ENCODE results near the gene SLC16A5. TPM values are rescaled to one million over a fixed set of nuclear protein-coding genes. Genes with fewer than 3 reads are reported as not detected.
A peak's percentile ranks its signal among the peaks of the same experiment; 100 is the strongest.
"Not testable (repeated sequence)": the region's sequence is repeated elsewhere in the genome, so short reads cannot be mapped to it uniquely, and the experiment has no call there.

SLC16A5 gene
- total RNA-seq, 5 donors from 2014 or later (not counting 1 experiment from before 2014, with no cell fraction given), result 9.1 to 24.3 (median 16.8) TPM

DNA sequence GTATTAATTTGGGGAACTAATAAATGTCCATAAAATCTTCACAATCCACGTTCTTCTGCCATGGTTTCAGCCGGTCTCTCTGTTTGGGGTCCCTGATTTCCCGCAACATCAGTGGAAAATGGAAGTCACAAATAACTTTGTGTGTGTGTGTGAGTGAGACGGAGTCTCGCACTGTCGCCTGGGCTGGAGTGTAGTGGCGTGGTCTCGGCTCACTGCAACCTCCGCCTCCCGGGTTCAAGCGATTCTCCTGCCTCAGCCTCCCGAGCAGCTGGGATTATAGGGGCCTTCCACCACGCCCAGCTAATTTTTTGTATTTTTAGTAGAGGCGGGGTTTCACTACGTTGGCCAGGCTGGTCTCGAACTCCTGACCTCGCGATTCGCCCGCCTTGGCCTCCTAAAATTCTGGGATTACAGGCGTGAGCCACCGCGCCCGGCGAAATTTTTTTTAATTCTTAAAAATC lies 41.8 kb upstream of the SLC16A5 start:
- H3K4me3 Mint-ChIP-seq, result peak overlapping the region; percentile 96 to 97 (median 97)
- H3K9me3 ChIP-seq; H3K9me3 Mint-ChIP-seq; DNase-seq; H3K36me3 Mint-ChIP-seq; ATAC-seq (replicated peaks in 1 of 4); POLR2A ChIA-PET; H3K27me3 Mint-ChIP-seq; H3K27me3 ChIP-seq (replicated peaks in 1 of 2; ENCODE audit: control insufficient read depth in 2 of 2, extremely low read depth in 1 of 2, insufficient read depth in 2 of 2, low read length in 1 of 2): not testable (repeated sequence)
- 3% methylated on average over 6 of the region's 25 CpGs for WGBS (ENCODE audit: insufficient coverage)
- Histone ChIP-seq H3K27ac (ENCODE audit: low read length) (peak overlapping the region; percentile 65), H3K4me3 (ENCODE audit: control insufficient read depth in 1 of 2, extremely low read depth in 1 of 2, low read length in 1 of 2) (peak overlapping the region; percentile 85 to 86), H3K4me1 (ENCODE audit: control insufficient read depth in 1 of 2, extremely low read depth in 1 of 2, insufficient read depth in 2 of 2, low read length in 2 of 2) (peaks cover 3 to 23% of the 10 kb centered on the region in 2 experiments), H3K36me3 (ENCODE audit: control insufficient read depth in 2 of 2, extremely low read depth in 1 of 2, insufficient read depth in 1 of 2, low read length in 1 of 2) (peaks cover 9 to 11% of the 10 kb centered on the region in 2 donors)
- CTCF ChIA-PET, result interaction anchor here in 1 of 2 donors (0.5 kb wide), 1 partner anchor 292 kb away, joined by 3 read pairs; no protein-coding TSS in a partner anchor
- H3K4me1 Mint-ChIP-seq, result peaks cover 42 to 50% (median 46%) of the 10 kb centered on the region in 3 donors
- peak overlapping the region; percentile 33 to 96 for H3K27ac Mint-ChIP-seq

GRCh38 chr17:75046407-75047289 lies 41.1 kb upstream of the SLC16A5 start, which contains the start of the genes ATP5PD and KCTD2:
Gene ATP5PD (minus strand): TSS chr17:75046969. CDS start chr17:75042650, 4,319 bp downstream.
Gene KCTD2 (plus strand): TSS chr17:75047225. CDS start chr17:75047251, 26 bp downstream.
- no peaks in the 10 kb centered on the region for H3K27me3 ChIP-seq (replicated peaks in 1 of 2; ENCODE audit: control insufficient read depth in 2 of 2, extremely low read depth in 1 of 2, insufficient read depth in 2 of 2, low read length in 1 of 2)
- CTCF ChIA-PET, result interaction anchor here (0.5 to 1.7 kb wide), 3 partner anchors 13 to 291 kb away, joined by 3 to 4 read pairs (median 3); no protein-coding TSS in a partner anchor
- POLR2A ChIA-PET, result interaction anchor here in 1 of 2 donors (0.6 kb wide), 1 partner anchor 10 kb away, joined by 5 read pairs; no protein-coding TSS in a partner anchor
- ATAC-seq (replicated peaks in 1 of 4) (peak; percentile 94 to 96 (median 96)), DNase-seq (peak; percentile 82 to 95 (median 91))
- H3K27ac Mint-ChIP-seq, result peak within 1 kb of the TSS; percentile 95 to 96
- H3K4me1 ChIP-seq (ENCODE audit: control insufficient read depth in 1 of 2, extremely low read depth in 1 of 2, insufficient read depth in 2 of 2, low read length in 2 of 2), result peaks cover 3 to 23% of the 10 kb centered on the region in 2 experiments
- no peaks in the 10 kb centered on the region for H3K9me3 ChIP-seq
- peak within 1 kb of the TSS; percentile 85 to 86 for H3K4me3 ChIP-seq (ENCODE audit: control insufficient read depth in 1 of 2, extremely low read depth in 1 of 2, low read length in 1 of 2)
- peaks cover 7% of the 10 kb centered on the region for H3K36me3 Mint-ChIP-seq
- H3K27me3 Mint-ChIP-seq, result no peaks in the 10 kb centered on the region
- H3K4me1 Mint-ChIP-seq, result peaks cover 42 to 52% (median 46%) of the 10 kb centered on the region in 3 donors
- H3K4me3 Mint-ChIP-seq, result peak within 1 kb of the TSS; percentile 96 to 97 (median 97)
- no peaks in the 10 kb centered on the region for H3K9me3 Mint-ChIP-seq
- WGBS (ENCODE audit: insufficient coverage), result 0% methylated on average over 44 of the region's 72 CpGs
- H3K27ac ChIP-seq (ENCODE audit: low read length), result peak within 1 kb of the TSS; percentile 65
- peaks cover 2 to 4% of the 10 kb centered on the region in 2 donors for H3K36me3 ChIP-seq (ENCODE audit: control insufficient read depth in 2 of 2, extremely low read depth in 1 of 2, insufficient read depth in 1 of 2, low read length in 1 of 2)

DNA sequence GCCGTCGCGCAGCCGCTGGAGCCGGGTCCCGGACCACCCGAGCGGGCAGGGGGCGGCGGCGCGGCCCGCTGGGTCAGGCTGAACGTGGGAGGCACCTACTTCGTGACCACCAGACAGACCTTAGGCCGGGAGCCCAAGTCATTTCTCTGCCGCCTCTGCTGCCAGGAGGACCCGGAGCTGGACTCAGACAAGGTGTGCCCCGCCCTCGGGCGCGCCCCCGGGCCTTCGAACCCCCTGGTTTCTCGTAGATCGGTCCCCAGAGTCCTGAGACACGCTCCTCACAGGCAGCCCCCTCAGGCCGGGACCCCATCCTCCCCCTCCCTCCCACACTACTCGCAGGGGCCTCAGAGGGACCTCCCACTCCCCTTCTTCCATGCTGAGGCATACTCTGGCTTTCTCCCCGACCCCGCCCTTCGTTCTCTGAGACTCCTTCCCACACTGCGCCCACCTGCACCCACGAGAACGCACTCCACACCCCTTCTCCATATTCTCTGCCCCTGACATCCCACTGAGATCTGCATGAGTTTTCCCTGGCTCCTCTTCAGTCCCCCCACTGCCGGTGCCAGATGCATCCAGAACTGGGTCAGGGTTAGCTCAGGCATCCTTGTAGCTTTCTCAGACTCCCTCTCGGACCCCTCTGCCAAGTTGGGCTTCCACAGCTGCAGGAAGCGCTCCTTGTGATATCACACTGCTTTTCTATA lies 40.2 kb upstream of the SLC16A5 start:
- Histone ChIP-seq H3K27ac (ENCODE audit: low read length) (peak overlapping the region; percentile 58), H3K27me3 (replicated peaks in 1 of 2; ENCODE audit: control insufficient read depth in 2 of 2, extremely low read depth in 1 of 2, insufficient read depth in 2 of 2, low read length in 1 of 2) (no peaks in the 10 kb centered on the region), H3K4me3 (ENCODE audit: control insufficient read depth in 1 of 2, extremely low read depth in 1 of 2, low read length in 1 of 2) (peak overlapping the region; percentile 62 to 86), H3K4me1 (ENCODE audit: control insufficient read depth in 1 of 2, extremely low read depth in 1 of 2, insufficient read depth in 2 of 2, low read length in 2 of 2) (peaks cover 3 to 23% of the 10 kb centered on the region in 2 experiments), H3K36me3 (ENCODE audit: control insufficient read depth in 2 of 2, extremely low read depth in 1 of 2, insufficient read depth in 1 of 2, low read length in 1 of 2) (peaks cover 3 to 4% of the 10 kb centered on the region in 2 donors), H3K9me3 (no peaks in the 10 kb centered on the region)
- Mint-ChIP-seq H3K36me3 (peaks cover 9% of the 10 kb centered on the region), H3K4me3 (peak overlapping the region; percentile 92 to 97 (median 96)), H3K27ac (peak overlapping the region; percentile 92 to 95), H3K4me1 (peaks cover 42 to 50% (median 46%) of the 10 kb centered on the region in 3 donors), H3K27me3 (no peaks in the 10 kb centered on the region), H3K9me3 (no peaks in the 10 kb centered on the region)
- ChIA-PET CTCF (interaction anchor here in 1 of 2 donors (1.2 to 1.7 kb wide), 2 partner anchors 12 to 36 kb away, joined by 3 to 4 read pairs; no protein-coding TSS in a partner anchor), POLR2A (no interaction called here)
- WGBS (ENCODE audit: insufficient coverage), result under 1% methylated on average over 37 of the region's 38 CpGs
- ATAC-seq (replicated peaks in 1 of 4) (peak in 3 of 4 experiments; percentile 2 to 7 (median 6)), DNase-seq (peak in 12 of 35 experiments; percentile 16 to 44 (median 24))

DNA sequence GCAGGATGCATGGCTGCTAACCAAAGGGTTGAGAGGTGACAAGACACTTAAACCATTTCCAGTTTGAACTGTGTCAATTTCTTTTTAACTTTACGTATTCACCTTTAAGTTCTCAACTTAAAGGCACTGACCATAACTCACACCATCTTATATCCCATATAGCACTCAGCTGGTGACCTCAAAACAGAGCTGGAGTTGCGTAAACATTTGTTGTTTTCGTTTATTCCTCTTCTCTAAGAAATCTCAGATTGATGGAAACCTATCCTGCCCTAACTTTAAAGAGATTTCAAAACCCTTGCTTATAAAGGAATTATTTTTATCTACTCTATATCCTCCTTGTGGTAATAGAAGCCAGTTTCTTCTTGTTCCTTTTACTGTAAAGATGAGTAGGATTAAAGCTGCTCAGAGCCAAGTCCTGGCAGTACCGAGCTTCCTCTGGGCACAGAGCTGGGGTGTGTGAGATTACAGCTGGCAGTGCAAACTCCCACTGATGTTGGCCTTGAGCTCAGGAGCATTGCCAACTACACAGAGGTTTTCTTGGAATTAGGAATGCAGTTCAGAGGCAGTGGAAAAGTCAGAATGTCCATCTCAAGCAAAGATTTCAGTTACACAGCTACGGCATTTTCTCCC lies 39.4 kb upstream of the SLC16A5 start:
- H3K27ac ChIP-seq (ENCODE audit: low read length), result peak overlapping the region; percentile 58
- DNase-seq, result no peak

DNA sequence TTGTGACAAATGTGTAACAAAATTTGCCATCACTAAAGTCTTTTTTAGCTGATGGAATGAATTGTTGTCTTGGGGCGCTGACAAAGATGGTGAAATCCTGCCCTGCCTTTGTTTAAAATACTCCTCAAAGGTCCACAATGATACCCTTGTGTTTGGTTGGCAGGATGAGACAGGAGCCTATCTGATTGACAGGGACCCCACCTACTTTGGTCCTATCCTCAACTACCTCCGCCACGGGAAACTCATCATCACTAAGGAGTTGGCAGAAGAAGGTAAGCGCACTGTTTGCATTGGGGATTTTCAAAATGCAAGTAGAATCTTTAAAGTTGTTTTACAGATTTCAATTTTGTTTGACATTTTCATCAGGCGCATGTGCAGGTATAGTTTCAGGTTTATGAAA lies 38.7 kb upstream of the SLC16A5 start:
- Mint-ChIP-seq H3K9me3 (no peaks in the 10 kb centered on the region), H3K4me1 (peaks cover 41 to 44% (median 42%) of the 10 kb centered on the region in 3 donors), H3K36me3 (peaks cover 16% of the 10 kb centered on the region), H3K27ac (peak overlapping the region; percentile 25 to 92), H3K4me3 (peak overlapping the region; percentile 92 to 97 (median 96)), H3K27me3 (no peaks in the 10 kb centered on the region)
- ChIA-PET CTCF (interaction anchor here in 1 of 2 donors (0.6 to 0.9 kb wide), 4 partner anchors 9 to 407 kb away, joined by 3 read pairs; partner anchors contain the start of genes HID1 and TMEM94), POLR2A (interaction anchor here in 1 of 2 donors (0.6 to 0.8 kb wide), 2 partner anchors 15 to 17 kb away, joined by 3 read pairs; no protein-coding TSS in a partner anchor)
- no peaks in the 10 kb centered on the region for H3K9me3 ChIP-seq
- WGBS (ENCODE audit: insufficient coverage), result 86% methylated on average over 2 of the region's 5 CpGs
- H3K27ac ChIP-seq (ENCODE audit: low read length), result no peak overlapping the region
- ATAC-seq (replicated peaks in 1 of 4) (no peak), DNase-seq (no peak)
- peaks cover 3 to 23% of the 10 kb centered on the region in 2 experiments for H3K4me1 ChIP-seq (ENCODE audit: control insufficient read depth in 1 of 2, extremely low read depth in 1 of 2, insufficient read depth in 2 of 2, low read length in 2 of 2)
- peaks cover 4 to 12% of the 10 kb centered on the region in 2 donors for H3K36me3 ChIP-seq (ENCODE audit: control insufficient read depth in 2 of 2, extremely low read depth in 1 of 2, insufficient read depth in 1 of 2, low read length in 1 of 2)
- H3K27me3 ChIP-seq (replicated peaks in 1 of 2; ENCODE audit: control insufficient read depth in 2 of 2, extremely low read depth in 1 of 2, insufficient read depth in 2 of 2, low read length in 1 of 2), result no peaks in the 10 kb centered on the region
- H3K4me3 ChIP-seq (ENCODE audit: control insufficient read depth in 1 of 2, extremely low read depth in 1 of 2, low read length in 1 of 2), result no peak overlapping the region

More for the DNA sequence above, 39.4 kb upstream of the SLC16A5 start:
- ChIA-PET POLR2A (interaction anchor here in 1 of 2 donors (0.6 to 0.8 kb wide), 2 partner anchors 16 kb away, joined by 3 read pairs; no protein-coding TSS in a partner anchor), CTCF (interaction anchor here in 1 of 2 donors (0.6 to 1.7 kb wide), 5 partner anchors 8 to 438 kb away, joined by 3 to 4 read pairs (median 3); partner anchors contain the start of gene TMEM94)
- H3K27me3 ChIP-seq (replicated peaks in 1 of 2; ENCODE audit: control insufficient read depth in 2 of 2, extremely low read depth in 1 of 2, insufficient read depth in 2 of 2, low read length in 1 of 2), result no peaks in the 10 kb centered on the region
- WGBS (ENCODE audit: insufficient coverage), result 47% methylated on average over 2 of the region's 5 CpGs
- H3K9me3 Mint-ChIP-seq, result no peaks in the 10 kb centered on the region
- peak overlapping the region; percentile 62 to 86 for H3K4me3 ChIP-seq (ENCODE audit: control insufficient read depth in 1 of 2, extremely low read depth in 1 of 2, low read length in 1 of 2)
- peaks cover 3 to 23% of the 10 kb centered on the region in 2 experiments for H3K4me1 ChIP-seq (ENCODE audit: control insufficient read depth in 1 of 2, extremely low read depth in 1 of 2, insufficient read depth in 2 of 2, low read length in 2 of 2)
- peak overlapping the region; percentile 92 to 97 (median 96) for H3K4me3 Mint-ChIP-seq
- H3K4me1 Mint-ChIP-seq, result peaks cover 42 to 48% (median 46%) of the 10 kb centered on the region in 3 donors
- H3K9me3 ChIP-seq, result no peaks in the 10 kb centered on the region
- peaks cover 16% of the 10 kb centered on the region for H3K36me3 Mint-ChIP-seq
- H3K27me3 Mint-ChIP-seq, result no peaks in the 10 kb centered on the region
- peaks cover 4 to 9% of the 10 kb centered on the region in 2 donors for H3K36me3 ChIP-seq (ENCODE audit: control insufficient read depth in 2 of 2, extremely low read depth in 1 of 2, insufficient read depth in 1 of 2, low read length in 1 of 2)
- H3K27ac Mint-ChIP-seq, result peak overlapping the region; percentile 92 to 95
- no peak for ATAC-seq (replicated peaks in 1 of 4)
